SU-DHL-6 (cell line): ENCODE data around the gene BRD4.

Experiments
- H2AFZ ChIP-seq: fragments of 200-600 bp; sonication (generic); 2 replicates; pipeline ENCODE4 v1.6.1; 2014; ENCODE audit warnings: low read depth, mild to moderate bottlenecking, moderate library complexity, mixed read lengths, antibody characterized with exemption, low read length; ENCODE audit not compliant: severe bottlenecking
- H3F3A ChIP-seq: fragments of 200-600 bp; shearing (Covaris generic); 2 replicates; pipeline ENCODE4 v1.6.0; 2016; ENCODE audit warnings: antibody characterized with exemption, mild to moderate bottlenecking; ENCODE audit not compliant: insufficient read depth
- H3K27ac ChIP-seq: fragments of 200-600 bp; sonication (generic); 2 replicates; pipeline ENCODE4 v1.5.1; 2016; ENCODE audit warnings: low read depth, mild to moderate bottlenecking, low read length, moderate library complexity, mixed read lengths
- H3K27me3 ChIP-seq: fragments of 200-600 bp; sonication (generic), shearing (Covaris generic); 2 replicates; pipeline ENCODE4 v1.6.0; 2014; ENCODE audit warnings: mild to moderate bottlenecking, low read length
- H3K36me3 ChIP-seq: fragments of 200-600 bp; sonication (generic); 2 replicates; pipeline ENCODE4 v1.6.1; 2014; ENCODE audit warnings: mild to moderate bottlenecking, low read length, mixed read lengths
- H3K4me2 ChIP-seq: fragments of 300-600, 200-600 bp; shearing (Covaris generic), sonication (generic); 2 replicates; pipeline ENCODE4 v1.6.0; 2014; ENCODE audit warnings: low read length, low read depth, mild to moderate bottlenecking; ENCODE audit not compliant: poor library complexity, severe bottlenecking
- H3K4me3 ChIP-seq: fragments of 200-600 bp; sonication (generic); 2 replicates; pipeline ENCODE4 v1.5.1; 2014; ENCODE audit warnings: antibody characterized with exemption, low read length, mild to moderate bottlenecking, mixed read lengths; ENCODE audit not compliant: insufficient read depth, poor library complexity, severe bottlenecking
- H3K79me2 ChIP-seq: fragments of 200-600 bp; sonication (generic); 2 replicates; pipeline ENCODE4 v1.6.1; 2014; ENCODE audit warnings: mild to moderate bottlenecking, low read length, moderate library complexity; ENCODE audit not compliant: insufficient read depth
- H3K9ac ChIP-seq: fragments of 200-600 bp; sonication (generic); 2 replicates; pipeline ENCODE4 v1.7.0; 2014; ENCODE audit warnings: mild to moderate bottlenecking, low read length
- H3K9me2 ChIP-seq: fragments of 200-600 bp; sonication (generic); replicated peaks from 2 replicates; pipeline ENCODE4 v1.6.1; 2014; ENCODE audit warnings: low read length; ENCODE audit not compliant: insufficient read depth
- H3K9me3 ChIP-seq: fragments of 200-600 bp; sonication (generic); 2 replicates; pipeline ENCODE4 v1.6.1; 2014; ENCODE audit warnings: low read length, mixed read lengths; ENCODE audit not compliant: insufficient read depth
- H4K20me1 ChIP-seq: fragments of 200-600 bp; sonication (generic); 2 replicates; pipeline ENCODE4 v1.6.1; 2014; ENCODE audit warnings: low read depth, mild to moderate bottlenecking, antibody characterized with exemption, low read length, moderate library complexity, mixed read lengths
- EZH2phosphoT487 ChIP-seq: fragments of 200-600 bp; sonication (generic), shearing (Covaris generic); conservative IDR thresholded peaks from 2 replicates; pipeline ENCODE4 v1.6.1; 2018; ENCODE audit warnings: mild to moderate bottlenecking, antibody characterized with exemption, low read length, moderate library complexity, mixed read lengths
- TF ChIP-seq, protein P1 (sequence below): fragments of 200-600 bp; sonication (generic); IDR thresholded peaks from one replicate; pipeline ENCODE4 v1.5.1; 2017; ENCODE audit warnings: antibody characterized with exemption, mild to moderate bottlenecking, low read length, moderate library complexity; ENCODE audit not compliant: insufficient read depth, poor library complexity, severe bottlenecking

The BRD4 gene

DNA sequence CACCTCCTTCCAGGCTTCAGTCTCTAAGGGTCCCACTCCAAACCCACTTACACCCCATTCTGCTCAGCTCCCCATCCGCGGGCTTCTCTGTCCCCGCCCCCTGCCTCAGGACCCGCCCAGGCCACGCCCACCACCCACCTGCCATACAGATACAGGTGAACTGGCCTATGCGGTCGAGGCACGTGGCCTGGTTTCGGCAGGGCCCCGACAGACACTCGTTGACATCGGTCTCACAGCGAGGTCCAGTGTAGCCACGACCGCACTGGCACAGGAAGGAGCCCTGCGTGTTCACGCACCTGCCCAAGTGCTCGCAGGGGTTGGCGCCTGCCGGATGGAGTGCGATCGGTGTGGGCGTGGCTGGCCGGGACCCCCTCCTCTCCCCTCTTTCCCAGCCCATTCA lies 143.5 kb downstream of the BRD4 start:
- H3K27me3 ChIP-seq = no peaks in the 10 kb centered on the region
- H3K4me2 ChIP-seq = no peak overlapping the region
- H4K20me1 ChIP-seq = no peaks in the 10 kb centered on the region

DNA sequence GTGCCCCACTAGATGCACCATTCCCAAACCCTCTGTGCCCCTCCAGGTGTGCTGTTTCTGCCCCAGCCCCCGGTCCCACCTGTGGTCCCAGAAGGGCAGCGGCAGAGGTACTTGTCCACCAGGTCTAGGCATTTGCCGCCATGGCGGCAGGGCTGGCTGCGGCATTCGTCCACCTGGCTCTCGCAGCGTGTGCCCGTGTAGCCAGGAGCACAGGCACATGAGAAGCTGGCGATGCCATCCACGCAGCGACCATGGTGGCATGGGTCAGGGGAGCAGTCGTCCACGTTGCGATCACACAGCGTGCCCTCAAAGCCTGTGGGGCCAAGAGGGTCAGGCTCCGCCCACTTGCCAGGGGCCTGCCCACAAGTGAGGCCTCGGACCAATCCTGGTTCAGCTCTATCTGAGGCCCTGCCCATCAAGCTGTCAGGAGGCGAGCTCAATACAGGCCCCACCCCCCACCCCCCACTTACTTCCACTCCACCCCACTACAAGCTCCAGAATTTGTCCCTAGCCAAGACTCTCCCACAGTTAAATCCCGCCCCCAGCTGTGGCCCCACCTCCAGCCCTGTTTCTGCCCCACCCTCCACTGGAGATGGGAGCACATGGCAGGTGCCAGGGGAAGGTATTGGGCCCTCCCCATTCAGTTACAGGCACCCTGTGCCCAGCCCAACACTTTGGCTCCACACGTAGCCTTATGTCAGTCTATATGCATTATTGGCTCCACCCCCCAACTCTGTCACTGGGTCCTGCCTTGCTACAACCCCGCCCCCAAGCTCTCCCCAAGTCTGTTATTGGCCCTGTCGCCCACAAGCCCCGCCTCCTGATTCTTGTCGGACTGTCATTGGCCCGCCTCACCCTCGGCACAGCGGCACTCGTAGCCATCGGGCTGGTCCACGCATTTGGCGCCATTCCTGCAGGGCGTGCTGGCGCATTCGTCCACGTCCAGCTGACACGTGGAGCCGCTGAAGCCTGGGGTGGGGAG lies 145.0 kb downstream of the BRD4 start:
- Histone ChIP-seq H3K27ac (no peak overlapping the region), H3K9me2 (no peaks in the 10 kb centered on the region), H3K79me2 (no peaks in the 10 kb centered on the region), H3K9ac (no peak overlapping the region), H3K4me2 (no peak overlapping the region), H3K4me3 (no peak overlapping the region), H4K20me1 (no peaks in the 10 kb centered on the region), H2AFZ (no peak overlapping the region), H3K9me3 (no peaks in the 10 kb centered on the region), H3F3A (no peaks in the 10 kb centered on the region), H3K36me3 (no peaks in the 10 kb centered on the region), H3K27me3 (no peaks in the 10 kb centered on the region)
- no peak for TF ChIP-seq EZH2phosphoT487
- TF ChIP-seq, protein P1, sequence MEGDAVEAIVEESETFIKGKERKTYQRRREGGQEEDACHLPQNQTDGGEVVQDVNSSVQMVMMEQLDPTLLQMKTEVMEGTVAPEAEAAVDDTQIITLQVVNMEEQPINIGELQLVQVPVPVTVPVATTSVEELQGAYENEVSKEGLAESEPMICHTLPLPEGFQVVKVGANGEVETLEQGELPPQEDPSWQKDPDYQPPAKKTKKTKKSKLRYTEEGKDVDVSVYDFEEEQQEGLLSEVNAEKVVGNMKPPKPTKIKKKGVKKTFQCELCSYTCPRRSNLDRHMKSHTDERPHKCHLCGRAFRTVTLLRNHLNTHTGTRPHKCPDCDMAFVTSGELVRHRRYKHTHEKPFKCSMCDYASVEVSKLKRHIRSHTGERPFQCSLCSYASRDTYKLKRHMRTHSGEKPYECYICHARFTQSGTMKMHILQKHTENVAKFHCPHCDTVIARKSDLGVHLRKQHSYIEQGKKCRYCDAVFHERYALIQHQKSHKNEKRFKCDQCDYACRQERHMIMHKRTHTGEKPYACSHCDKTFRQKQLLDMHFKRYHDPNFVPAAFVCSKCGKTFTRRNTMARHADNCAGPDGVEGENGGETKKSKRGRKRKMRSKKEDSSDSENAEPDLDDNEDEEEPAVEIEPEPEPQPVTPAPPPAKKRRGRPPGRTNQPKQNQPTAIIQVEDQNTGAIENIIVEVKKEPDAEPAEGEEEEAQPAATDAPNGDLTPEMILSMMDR = no peak

More for the DNA sequence above, 143.5 kb downstream of the BRD4 start:
- Histone ChIP-seq H3F3A (no peaks in the 10 kb centered on the region), H2AFZ (no peak overlapping the region), H3K4me3 (no peak overlapping the region), H3K9me3 (no peaks in the 10 kb centered on the region), H3K27ac (no peak overlapping the region), H3K9ac (no peak overlapping the region), H3K36me3 (no peaks in the 10 kb centered on the region), H3K9me2 (no peaks in the 10 kb centered on the region), H3K79me2 (no peaks in the 10 kb centered on the region)
- TF ChIP-seq, protein P1 = no peak
- TF ChIP-seq EZH2phosphoT487 = no peak
